GM12892 (cell line): ENCODE results near the gene CABP4.

Experiments used
- POLR2A ChIP-seq: IDR thresholded peaks from 2 replicates; pipeline ENCODE4 v1.6.1; 2011; ENCODE audit warnings: low read depth, low read length, control low read depth
- TAF1 ChIP-seq: IDR thresholded peaks from 2 replicates; pipeline ENCODE4 v1.6.1; 2011; ENCODE audit warnings: low read depth, mild to moderate bottlenecking, control low read depth, low read length, borderline replicate concordance

DNA sequence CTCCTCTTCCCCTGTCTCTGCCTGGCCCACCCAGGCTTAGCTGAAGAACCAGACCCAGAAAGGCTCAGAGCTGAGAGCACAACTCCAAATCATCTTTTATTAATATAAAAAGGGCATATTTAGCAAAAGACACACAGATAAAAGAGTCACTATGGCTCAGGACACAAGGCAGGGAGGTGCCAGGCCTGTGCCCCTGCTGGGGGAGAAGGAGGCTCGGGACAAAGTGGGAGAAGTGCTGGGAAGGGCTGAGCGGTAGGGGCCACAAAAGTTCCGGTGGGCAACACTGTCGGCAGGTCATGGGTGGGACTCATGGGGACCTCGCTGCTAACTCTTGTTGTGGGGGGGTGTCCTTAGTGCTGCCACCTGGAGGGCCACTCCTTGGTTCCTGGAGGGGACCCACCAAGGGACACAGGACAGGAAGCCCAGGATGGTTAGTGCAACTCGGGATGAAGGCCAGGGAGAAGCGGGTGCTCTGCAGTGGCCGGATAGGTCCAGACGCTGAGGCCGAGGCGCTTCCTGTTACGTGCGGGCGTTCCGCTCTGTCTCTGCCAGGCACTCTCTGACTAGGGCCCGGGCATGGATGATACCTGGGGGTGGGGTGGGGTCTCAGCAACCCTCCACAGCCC lies 51.4 kb downstream of the CABP4 start:
- TF ChIP-seq POLR2A: no peak
- TF ChIP-seq TAF1: no peak
